B cell (primary cell): ENCODE results near the gene CATSPER3. TPM values are rescaled to one million over a fixed set of nuclear protein-coding genes. Genes with fewer than 3 reads are reported as not detected.

ENCODE experiments used
- ATAC-seq: fragments of 200-7000 bp; cut with Tn5 transposase; one replicate; pipeline ENCODE4 v1.10.0; 2021; ENCODE audit warnings: low read depth, mild to moderate bottlenecking, moderate number of reproducible peaks, moderate library complexity
- CTCF ChIA-PET: fragments of 350-600 bp; sonication (Branson Sonifier 250); formaldehyde crosslinking; loops from one replicate; lab custom pipeline; 2021; ENCODE audit warnings: antibody characterized with exemption, inconsistent platforms; lab: Charles Lee
- POLR2A ChIA-PET: fragments of 350-600 bp; sonication (Branson Sonifier 250); formaldehyde crosslinking; loops from one replicate; lab custom pipeline; 2021; ENCODE audit warnings: antibody characterized with exemption; lab: Charles Lee
- DNase-seq: peaks from one replicate; pipeline ENCODE4 v3.0.0; 2013
- H2AFZ ChIP-seq: 2 replicates; pipeline ENCODE4 v1.6.1; 2012; ENCODE audit warnings: mild to moderate bottlenecking, low read depth, low read length; ENCODE audit not compliant: insufficient read depth, poor library complexity, severe bottlenecking
- H3K27ac ChIP-seq, 2 donors: 1 replicate in 1 of 2; 2 replicates in 1 of 2; pipeline ENCODE4 v1.5.1; 2012 to 2013; ENCODE audit warnings: low read length in 2 of 2, mild to moderate bottlenecking in 2 of 2, moderate library complexity in 1 of 2
- H3K27me3 ChIP-seq, 4 experiments: fragments of 200-600 bp in 1 of 4; sonication (generic) in 1 of 4; replicated peaks in 1 of 4; 1 replicate in 2 of 4; 2 replicates in 2 of 4; pipeline versions ENCODE4 v1.6.1 to v1.7.0; 2013 to 2016; ENCODE audit warnings: low read length in 3 of 4, mild to moderate bottlenecking in 2 of 4, mixed read lengths in 1 of 4, moderate library complexity in 1 of 4; ENCODE audit not compliant: insufficient read depth in 4 of 4, control insufficient read depth in 3 of 4; ENCODE audit errors: control extremely low read depth in 1 of 4
- H3K36me3 ChIP-seq, 2 experiments: replicated peaks in 1 of 2; 1 replicate in 1 of 2; 2 replicates in 1 of 2; pipeline versions ENCODE4 v1.6.1 to v1.7.1; 2013; ENCODE audit warnings: low read length in 1 of 2; ENCODE audit not compliant: insufficient read depth in 2 of 2, control insufficient read depth in 1 of 2; ENCODE audit errors: control extremely low read depth in 1 of 2, extremely low read depth in 1 of 2
- H3K4me1 ChIP-seq, 2 donors: fragments of 200-600 bp in 1 of 2; sonication (generic) in 1 of 2; 1 replicate in 1 of 2; 2 replicates in 1 of 2; pipeline versions ENCODE4 v1.5.1 to v1.6.1; 2013 to 2017; ENCODE audit warnings: low read length in 2 of 2; ENCODE audit not compliant: control insufficient read depth in 2 of 2, insufficient read depth in 2 of 2
- H3K4me2 ChIP-seq: replicated peaks from 2 replicates; pipeline ENCODE3; 2012; ENCODE audit warnings: mild to moderate bottlenecking, low read depth, low read length; ENCODE audit not compliant: poor library complexity, severe bottlenecking
- H3K4me3 ChIP-seq, 5 experiments: fragments of 200-600 bp in 1 of 5; sonication (generic) in 1 of 5; 1 replicate in 3 of 5; 2 replicates in 2 of 5; pipeline versions ENCODE4 v1.5.1 to v1.7.0; 2011 to 2016; ENCODE audit warnings: low read length in 4 of 5, mild to moderate bottlenecking in 4 of 5, low read depth in 2 of 5, control low read depth in 1 of 5, moderate library complexity in 1 of 5; ENCODE audit not compliant: insufficient read depth in 1 of 5; ENCODE audit errors: control extremely low read depth in 1 of 5, extremely low read depth in 1 of 5
- H3K79me2 ChIP-seq: fragments of 200-600 bp; sonication (generic); one replicate; pipeline ENCODE4 v1.6.0; 2016; ENCODE audit warnings: low read length; ENCODE audit not compliant: control insufficient read depth, insufficient read depth
- H3K9ac ChIP-seq: fragments of 200-600 bp; sonication (generic); 2 replicates; pipeline ENCODE4 v1.6.1; 2017; ENCODE audit warnings: mild to moderate bottlenecking, low read length, moderate library complexity
- H3K9me3 ChIP-seq, 3 donors: one replicate each; pipeline versions ENCODE4 v1.6.1 to v1.7.1; 2013; ENCODE audit warnings: low read length in 2 of 3; ENCODE audit not compliant: control insufficient read depth in 2 of 3, insufficient read depth in 1 of 3; ENCODE audit errors: control extremely low read depth in 1 of 3
- H4K20me1 ChIP-seq: 2 replicates; pipeline ENCODE4 v1.6.0; 2012; ENCODE audit warnings: mild to moderate bottlenecking, low read length; ENCODE audit not compliant: insufficient read depth, control insufficient read depth, poor library complexity, severe bottlenecking
- H3K27ac Mint-ChIP-seq: one replicate; pipeline ENCODE4 v1.8.0; 2021; ENCODE audit warnings: mixed read lengths
- H3K27me3 Mint-ChIP-seq: one replicate; pipeline ENCODE4 v1.8.0; 2021; ENCODE audit warnings: mixed read lengths
- H3K4me1 Mint-ChIP-seq: one replicate; pipeline ENCODE4 v1.8.0; 2021; ENCODE audit warnings: mixed read lengths
- H3K4me3 Mint-ChIP-seq: one replicate; pipeline ENCODE4 v1.8.0; 2021; ENCODE audit warnings: mixed read lengths
- H3K9me3 Mint-ChIP-seq: one replicate; pipeline ENCODE4 v1.8.0; 2022; ENCODE audit warnings: mixed read lengths; ENCODE audit not compliant: insufficient read depth
- EZH2 ChIP-seq: IDR thresholded peaks from 2 replicates; pipeline ENCODE4 v1.6.1; 2012; ENCODE audit warnings: borderline replicate concordance, low read depth, mild to moderate bottlenecking, moderate library complexity, low read length; ENCODE audit not compliant: insufficient read depth, poor library complexity, severe bottlenecking
- WGBS: methylation state at CpG from one replicate; pipeline ENCODE4 v1.1.5; 2013; ENCODE audit warnings: missing lambda C conversion rate; ENCODE audit not compliant: insufficient coverage; 5-methylcytosine and 5-hydroxymethylcytosine counted together
- intact Hi-C: fragments of 100-400 bp; cut with micrococcal nuclease; formaldehyde crosslinking; loops from one replicate; pipeline ENCODE4 v1.10.0; 2022
- polyA plus RNA-seq: library from polyadenylated mRNA; depleted of rRNA; stranded (reverse); fragments of >200 nt; gene quantifications from 2 replicates; pipeline ENCODE4 v1.2.3, GENCODE V29; 2012
- total RNA-seq, 2 donors: library from RNA; stranded (reverse); fragments of 120-200 nt in 1 of 2; gene quantifications; 1 replicate in 1 of 2; 2 replicates in 1 of 2; pipeline versions ENCODE4 v1.2.3 to v1.2.4, GENCODE V29; 2013 to 2022
- TF ChIP-seq, protein P1 (sequence below): fragments of 200-600 bp; IDR thresholded peaks from one replicate; pipeline ENCODE4 v1.8.0; 2022; ENCODE audit warnings: antibody characterized with exemption, mild to moderate bottlenecking

Gene CATSPER3
- total and polyA plus RNA-seq, 2 donors (not counting 1 experiment from before 2014, with no cell fraction given), result 0.79 to 1.3 TPM

DNA sequence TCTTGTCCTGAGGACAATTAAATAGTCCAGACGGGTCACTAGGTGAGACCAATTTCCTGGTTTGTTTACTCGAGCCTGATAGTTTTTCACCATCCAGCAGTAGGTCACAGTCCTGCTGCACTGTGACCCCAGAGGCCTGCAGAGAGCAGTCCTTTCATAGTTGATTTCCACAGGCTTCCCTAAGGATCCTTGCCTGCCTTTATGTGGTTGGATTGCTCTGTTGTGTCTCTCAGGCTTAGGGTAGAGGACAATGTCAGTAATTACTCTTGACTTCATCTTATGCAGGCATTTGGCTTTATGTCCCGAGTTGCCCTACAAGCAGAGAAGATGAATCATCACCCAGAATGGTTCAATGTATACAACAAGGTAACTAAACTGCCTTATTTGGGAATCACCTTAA, 9.0 kb upstream of the CATSPER3 start:
- WGBS, result 100% methylated on average over 2 of the region's 3 CpGs
- ChIA-PET POLR2A (no interaction called here), CTCF (no interaction called here)
- Histone ChIP-seq H3K9ac (no peak overlapping the region), H3K36me3 (peaks cover 2 to 11% of the 10 kb centered on the region in 2 experiments), H3K4me2 (no peak overlapping the region), H3K4me3 (no peak overlapping the region), H3K27ac (no peak overlapping the region), H3K27me3 (no peaks in the 10 kb centered on the region), H2AFZ (no peak overlapping the region), H3K79me2 (no peaks in the 10 kb centered on the region), H4K20me1 (no peaks in the 10 kb centered on the region), H3K9me3 (peaks cover 5 to 15% (median 8%) of the 10 kb centered on the region in 3 donors), H3K4me1 (no peaks in the 10 kb centered on the region)
- H3K9me3 Mint-ChIP-seq, result peaks cover 3% of the 10 kb centered on the region
- no peaks in the 10 kb centered on the region for H3K4me1 Mint-ChIP-seq
- no peak overlapping the region for H3K4me3 Mint-ChIP-seq
- TF ChIP-seq, protein P1, sequence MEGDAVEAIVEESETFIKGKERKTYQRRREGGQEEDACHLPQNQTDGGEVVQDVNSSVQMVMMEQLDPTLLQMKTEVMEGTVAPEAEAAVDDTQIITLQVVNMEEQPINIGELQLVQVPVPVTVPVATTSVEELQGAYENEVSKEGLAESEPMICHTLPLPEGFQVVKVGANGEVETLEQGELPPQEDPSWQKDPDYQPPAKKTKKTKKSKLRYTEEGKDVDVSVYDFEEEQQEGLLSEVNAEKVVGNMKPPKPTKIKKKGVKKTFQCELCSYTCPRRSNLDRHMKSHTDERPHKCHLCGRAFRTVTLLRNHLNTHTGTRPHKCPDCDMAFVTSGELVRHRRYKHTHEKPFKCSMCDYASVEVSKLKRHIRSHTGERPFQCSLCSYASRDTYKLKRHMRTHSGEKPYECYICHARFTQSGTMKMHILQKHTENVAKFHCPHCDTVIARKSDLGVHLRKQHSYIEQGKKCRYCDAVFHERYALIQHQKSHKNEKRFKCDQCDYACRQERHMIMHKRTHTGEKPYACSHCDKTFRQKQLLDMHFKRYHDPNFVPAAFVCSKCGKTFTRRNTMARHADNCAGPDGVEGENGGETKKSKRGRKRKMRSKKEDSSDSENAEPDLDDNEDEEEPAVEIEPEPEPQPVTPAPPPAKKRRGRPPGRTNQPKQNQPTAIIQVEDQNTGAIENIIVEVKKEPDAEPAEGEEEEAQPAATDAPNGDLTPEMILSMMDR, result no peak
- TF ChIP-seq EZH2, result no peak
- DNase-seq, result no peak
- no peak for ATAC-seq
- H3K27ac Mint-ChIP-seq, result no peak overlapping the region
- no peaks in the 10 kb centered on the region for H3K27me3 Mint-ChIP-seq
- intact Hi-C loops, result no loop called here

DNA sequence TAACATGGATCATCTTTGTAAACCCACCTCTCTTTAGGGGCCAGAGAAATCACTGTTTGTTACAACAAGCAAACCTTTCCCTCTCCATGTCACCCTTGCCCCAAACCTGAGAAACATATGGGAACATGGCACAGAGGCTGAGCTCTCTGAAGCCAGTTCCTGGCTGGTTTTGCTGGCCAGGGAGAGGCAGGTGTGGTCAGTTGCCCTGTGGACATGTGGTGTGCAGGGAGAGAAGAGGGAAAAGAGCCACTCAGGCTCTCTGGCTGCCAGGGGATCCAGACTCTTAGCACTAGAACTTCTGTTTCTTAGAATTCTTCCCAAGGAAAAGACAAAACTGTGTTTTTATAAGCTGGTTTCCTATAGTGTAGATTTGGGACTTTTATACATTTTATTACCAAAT, 4.6 kb upstream of the CATSPER3 start:
- ChIA-PET POLR2A (no interaction called here), CTCF (no interaction called here)
- Mint-ChIP-seq H3K9me3 (no peaks in the 10 kb centered on the region), H3K4me1 (no peaks in the 10 kb centered on the region), H3K27ac (no peak overlapping the region), H3K4me3 (no peak overlapping the region), H3K27me3 (no peaks in the 10 kb centered on the region)
- intact Hi-C loops, result no loop called here
- Histone ChIP-seq H3K9me3 (no peaks in the 10 kb centered on the region), H3K27me3 (no peaks in the 10 kb centered on the region), H2AFZ (no peak overlapping the region), H4K20me1 (no peaks in the 10 kb centered on the region), H3K4me3 (no peak overlapping the region), H3K4me2 (no peak overlapping the region), H3K4me1 (no peaks in the 10 kb centered on the region), H3K27ac (no peak overlapping the region), H3K79me2 (no peaks in the 10 kb centered on the region), H3K9ac (no peak overlapping the region), H3K36me3 (peaks cover 2 to 14% of the 10 kb centered on the region in 2 experiments)
- DNase-seq, result no peak
- no peak for TF ChIP-seq EZH2
- TF ChIP-seq, protein P1, result no peak
- ATAC-seq, result no peak
